ENCODE data around the gene PRR27. TPM values are rescaled to one million over a fixed set of nuclear protein-coding genes. Genes with fewer than 3 reads are reported as not detected.
"Not testable (repeated sequence)": the region's sequence is repeated elsewhere in the genome, so short reads cannot be mapped to it uniquely, and the experiment has no call there.

Gene PRR27
- total RNA-seq, 1 donor from 2014 or later, result not detected

DNA sequence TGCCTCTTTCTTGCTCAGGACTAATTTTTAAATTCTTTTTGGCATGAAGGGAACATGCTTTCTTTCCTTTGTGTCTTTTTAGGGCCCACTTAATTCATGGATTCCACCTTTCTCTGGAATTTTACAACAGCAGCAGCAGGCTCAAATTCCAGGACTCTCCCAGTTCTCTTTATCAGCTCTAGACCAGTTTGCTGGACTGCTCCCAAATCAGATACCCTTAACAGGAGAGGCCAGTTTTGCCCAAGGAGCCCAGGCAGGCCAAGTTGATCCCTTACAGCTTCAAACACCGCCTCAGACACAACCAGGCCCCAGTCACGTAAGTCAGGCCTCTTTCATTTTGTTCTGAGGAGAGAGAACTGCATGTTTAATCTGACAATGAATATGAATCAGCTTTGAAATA is 43.8 kb downstream of the PRR27 start:
- DNase-seq (ENCODE audit: low read depth, low spot score), result no peak

DNA sequence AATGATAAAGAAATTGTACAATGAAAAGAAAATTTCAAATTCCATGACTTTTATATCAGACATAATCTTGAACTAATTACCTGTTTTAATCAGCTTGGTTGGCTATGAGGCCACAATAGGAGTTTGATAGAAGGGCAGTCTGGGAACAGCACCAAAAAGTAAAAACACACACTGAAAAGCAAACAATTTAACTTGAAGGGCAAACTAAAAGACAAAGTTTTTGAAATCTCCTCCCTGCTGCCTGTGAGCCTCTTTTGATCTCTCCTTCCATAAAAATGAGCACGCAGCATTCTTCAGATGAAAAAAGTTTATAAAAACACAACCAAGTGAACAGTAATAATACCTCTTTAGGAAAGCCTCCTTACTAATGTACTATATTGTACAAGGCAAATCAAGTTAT is 49.6 kb downstream of the PRR27 start:
- no peak for DNase-seq (ENCODE audit: low read depth, low spot score)

DNA sequence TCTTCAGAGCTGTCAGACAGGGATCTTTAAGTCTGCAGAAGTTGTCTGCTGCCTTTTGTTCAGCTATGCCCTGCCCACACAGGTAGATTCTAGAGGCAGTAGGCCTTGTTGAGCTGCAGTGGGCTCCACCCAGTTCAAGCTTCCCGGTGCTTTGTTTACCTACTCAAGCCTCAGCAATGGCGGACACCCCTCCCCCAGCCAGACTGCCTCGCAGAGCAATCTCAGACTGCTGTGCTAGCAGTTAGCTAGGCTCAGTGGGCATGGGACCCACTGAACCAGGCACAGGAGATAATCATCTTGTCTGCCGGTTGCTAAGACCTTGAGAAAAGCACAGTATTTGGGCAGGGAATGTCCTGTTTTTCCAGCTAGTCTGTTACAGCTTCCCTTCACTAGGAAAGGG is 58.7 kb downstream of the PRR27 start:
- DNase-seq (ENCODE audit: low read depth, low spot score), result not testable (repeated sequence)

Other genes with a start within 250 kb of the PRR27 start
- gene CSN1S1, start 223.2 kb upstream of the PRR27 start, total RNA-seq, result not detected in 2 replicates
- gene CSN2, start 188.5 kb upstream of the PRR27 start, total RNA-seq, result not detected in 2 replicates
- gene STATH, start 158.3 kb upstream of the PRR27 start, total RNA-seq, result not detected in 2 replicates
- not detected in 2 replicates for gene HTN3, start 125.8 kb upstream of the PRR27 start, total RNA-seq
- gene HTN1, start 103.8 kb upstream of the PRR27 start, total RNA-seq, result not detected in 2 replicates
- not detected in 2 replicates for gene ODAM, start 41.5 kb downstream of the PRR27 start, total RNA-seq
- not detected in 2 replicates for gene FDCSP, start 71.9 kb downstream of the PRR27 start, total RNA-seq
- gene CSN3, start 88.4 kb downstream of the PRR27 start, total RNA-seq, result not detected in 2 replicates
- not detected in 2 replicates for gene CABS1, start 180.7 kb downstream of the PRR27 start, total RNA-seq
- gene SMR3A, start 206.5 kb downstream of the PRR27 start, total RNA-seq, result not detected in 2 replicates
- gene SMR3B, start 228.9 kb downstream of the PRR27 start, total RNA-seq, result not detected in 2 replicates
- not detected in 2 replicates for gene OPRPN, start 243.7 kb downstream of the PRR27 start, total RNA-seq